ENCODE results near the gene ATAD1. TPM values are rescaled to one million over a fixed set of nuclear protein-coding genes. Genes with fewer than 3 reads are reported as not detected.
"Not testable (repeated sequence)": the region's sequence is repeated elsewhere in the genome, so short reads cannot be mapped to it uniquely, and the experiment has no call there.

Gene ATAD1
- polyA plus RNA-seq, 3 donors, result 6.3 to 13.2 (median 10.2) TPM

GRCh38 chr10:87750817-87751216 lies 67.2 kb downstream of the ATAD1 start:
- Histone ChIP-seq H4K20me1 (ENCODE audit: insufficient read depth, low read length) (no peaks in the 10 kb centered on the region), H2AFZ (ENCODE audit: insufficient read depth, low read depth, low read length, poor library complexity, severe bottlenecking) (no peak overlapping the region), H3K4me2 (replicated peaks; ENCODE audit: extremely low read depth, low read length, poor library complexity, severe bottlenecking) (no peak overlapping the region), H3K27me3 (ENCODE audit: control insufficient read depth in 2 of 2, insufficient read depth in 2 of 2, low read length in 2 of 2) (no peaks in the 10 kb centered on the region), H3K9me3 (replicated peaks in 1 of 2; ENCODE audit: control insufficient read depth in 1 of 2, insufficient read depth in 1 of 2, low read length in 2 of 2) (no peaks in the 10 kb centered on the region), H3K36me3 (replicated peaks in 1 of 2; ENCODE audit: control insufficient read depth in 1 of 2, insufficient read depth in 2 of 2, low read length in 2 of 2) (peaks cover 3 to 21% of the 10 kb centered on the region in 2 donors), H3K4me3 (replicated peaks in 1 of 3; ENCODE audit: low read depth in 2 of 3, low read length in 3 of 3) (no peak overlapping the region), H3K4me1 (ENCODE audit: control insufficient read depth in 1 of 2, insufficient read depth in 2 of 2, low read length in 2 of 2) (peaks cover 0 to 4% of the 10 kb centered on the region in 2 donors), H3K79me2 (ENCODE audit: insufficient read depth, low read length) (no peaks in the 10 kb centered on the region), H3K27ac (ENCODE audit: low read depth in 1 of 2, low read length in 2 of 2) (no peak overlapping the region), H3K9ac (ENCODE audit: insufficient read depth, low read length, poor library complexity, severe bottlenecking) (no peak overlapping the region)
- DNase-seq, result no peak
- H3K27ac Mint-ChIP-seq, result no peak overlapping the region
- no peak overlapping the region for H3K4me3 Mint-ChIP-seq
- intact Hi-C loops (cut with micrococcal nuclease), result no loop called here
- peaks cover 0 to 2% (median 0%) of the 10 kb centered on the region in 3 donors for H3K27me3 Mint-ChIP-seq (ENCODE audit: low read depth in 3 of 3)
- peaks cover 0 to 3% (median 0%) of the 10 kb centered on the region in 7 donors for H3K9me3 Mint-ChIP-seq
- H3K4me1 Mint-ChIP-seq, result peaks cover 7% of the 10 kb centered on the region
- TF ChIP-seq CTCF (IDR thresholded peaks at IDR 0.05), result no peak
- peaks cover 22% of the 10 kb centered on the region in 2 donors for H3K36me3 Mint-ChIP-seq

- no peaks in the 10 kb centered on the region for H3K27me3 ChIP-seq (ENCODE audit: control insufficient read depth in 2 of 2, insufficient read depth in 2 of 2, low read length in 2 of 2)
- H3K27ac Mint-ChIP-seq, result peak overlapping the region in 1 of 7 donors; percentile 43
- H4K20me1 ChIP-seq (ENCODE audit: insufficient read depth, low read length), result no peaks in the 10 kb centered on the region
- peaks cover 17 to 18% of the 10 kb centered on the region in 2 donors for H3K36me3 Mint-ChIP-seq
- H2AFZ ChIP-seq (ENCODE audit: insufficient read depth, low read depth, low read length, poor library complexity, severe bottlenecking), result no peak overlapping the region
- no peak for DNase-seq
- no peaks in the 10 kb centered on the region for H3K79me2 ChIP-seq (ENCODE audit: insufficient read depth, low read length)
- no peaks in the 10 kb centered on the region for H3K9me3 ChIP-seq (replicated peaks in 1 of 2; ENCODE audit: control insufficient read depth in 1 of 2, insufficient read depth in 1 of 2, low read length in 2 of 2)
- no peak overlapping the region for H3K27ac ChIP-seq (ENCODE audit: low read depth in 1 of 2, low read length in 2 of 2)
- peaks cover 0 to 2% (median 0%) of the 10 kb centered on the region in 3 donors for H3K27me3 Mint-ChIP-seq (ENCODE audit: low read depth in 3 of 3)
- H3K36me3 ChIP-seq (replicated peaks in 1 of 2; ENCODE audit: control insufficient read depth in 1 of 2, insufficient read depth in 2 of 2, low read length in 2 of 2), result peaks cover 2 to 14% of the 10 kb centered on the region in 2 donors
- WGBS (ENCODE audit: insufficient coverage), result 6% methylated on average over 2 of the region's 5 CpGs
- peaks cover 0 to 4% of the 10 kb centered on the region in 2 donors for H3K4me1 ChIP-seq (ENCODE audit: control insufficient read depth in 1 of 2, insufficient read depth in 2 of 2, low read length in 2 of 2)
- no peak overlapping the region for H3K4me3 ChIP-seq (replicated peaks in 1 of 3; ENCODE audit: low read depth in 2 of 3, low read length in 3 of 3)
- TF ChIP-seq CTCF (IDR thresholded peaks at IDR 0.05), result no peak
- no peak overlapping the region for H3K4me3 Mint-ChIP-seq
- H3K4me2 ChIP-seq (replicated peaks; ENCODE audit: extremely low read depth, low read length, poor library complexity, severe bottlenecking), result no peak overlapping the region
- peaks cover 7% of the 10 kb centered on the region for H3K4me1 Mint-ChIP-seq
- peaks cover 0 to 3% (median 0%) of the 10 kb centered on the region in 7 donors for H3K9me3 Mint-ChIP-seq
- no peak overlapping the region for H3K9ac ChIP-seq (ENCODE audit: insufficient read depth, low read length, poor library complexity, severe bottlenecking)
- intact Hi-C loops (cut with micrococcal nuclease), result no loop called here
These were observed 67.9 kb downstream of the ATAD1 start for GRCh38 chr10:87750001-87750671.

- H3K9me3 ChIP-seq (replicated peaks in 1 of 2; ENCODE audit: control insufficient read depth in 1 of 2, insufficient read depth in 1 of 2, low read length in 2 of 2); H3K79me2 ChIP-seq (ENCODE audit: insufficient read depth, low read length); H3K27me3 Mint-ChIP-seq (ENCODE audit: low read depth in 3 of 3); H3K9me3 Mint-ChIP-seq; H3K27me3 ChIP-seq (ENCODE audit: control insufficient read depth in 2 of 2, insufficient read depth in 2 of 2, low read length in 2 of 2); H3K36me3 ChIP-seq (replicated peaks in 1 of 2; ENCODE audit: control insufficient read depth in 1 of 2, insufficient read depth in 2 of 2, low read length in 2 of 2); H4K20me1 ChIP-seq (ENCODE audit: insufficient read depth, low read length); H3K27ac ChIP-seq (ENCODE audit: low read depth in 1 of 2, low read length in 2 of 2); H3K4me3 Mint-ChIP-seq; H3K27ac Mint-ChIP-seq; H3K36me3 Mint-ChIP-seq; H3K4me1 ChIP-seq (ENCODE audit: control insufficient read depth in 1 of 2, insufficient read depth in 2 of 2, low read length in 2 of 2); intact Hi-C loops (cut with micrococcal nuclease); H2AFZ ChIP-seq (ENCODE audit: insufficient read depth, low read depth, low read length, poor library complexity, severe bottlenecking); DNase-seq; H3K4me3 ChIP-seq (replicated peaks in 1 of 3; ENCODE audit: low read depth in 2 of 3, low read length in 3 of 3); H3K9ac ChIP-seq (ENCODE audit: insufficient read depth, low read length, poor library complexity, severe bottlenecking); H3K4me2 ChIP-seq (replicated peaks; ENCODE audit: extremely low read depth, low read length, poor library complexity, severe bottlenecking): not testable (repeated sequence)
- peaks cover 12% of the 10 kb centered on the region for H3K4me1 Mint-ChIP-seq
- no CpG with 5 or more reads among the region's 4 CpGs for WGBS (ENCODE audit: insufficient coverage)
These were observed 69.8 kb downstream of the ATAD1 start for GRCh38 chr10:87748244-87748643.

Data from CD14-positive monocyte (primary cell).